Measurements from ENCODE around the gene FAM20C.

The FAM20C gene

GRCh38 chr7:211033-211714, 18.8 kb downstream of the FAM20C start:
- no peak for DNase-seq

DNA sequence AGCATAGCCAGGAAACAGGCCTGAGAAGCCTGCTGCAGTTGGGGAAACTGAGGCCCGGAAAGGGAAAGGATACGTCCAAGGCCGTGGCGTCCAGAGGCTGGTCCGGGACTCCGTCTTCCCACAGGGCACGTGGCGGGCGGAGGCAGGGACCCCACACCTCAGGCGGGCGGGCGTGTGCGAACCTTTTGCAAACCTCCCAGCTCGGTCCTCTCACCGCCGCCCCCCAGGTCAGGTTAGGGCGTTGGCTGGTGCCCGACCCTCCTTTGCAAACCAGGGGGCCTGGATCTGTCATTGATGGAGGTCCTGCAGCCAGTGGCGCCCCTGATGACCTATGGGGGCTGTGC, 19.3 kb downstream of the FAM20C start:
- DNase-seq, result no peak

GRCh38 chr7:212754-213153, 20.4 kb downstream of the FAM20C start:
- no peak for DNase-seq

GRCh38 chr7:213324-213993, 21.1 kb downstream of the FAM20C start:
- DNase-seq, result no peak

DNA sequence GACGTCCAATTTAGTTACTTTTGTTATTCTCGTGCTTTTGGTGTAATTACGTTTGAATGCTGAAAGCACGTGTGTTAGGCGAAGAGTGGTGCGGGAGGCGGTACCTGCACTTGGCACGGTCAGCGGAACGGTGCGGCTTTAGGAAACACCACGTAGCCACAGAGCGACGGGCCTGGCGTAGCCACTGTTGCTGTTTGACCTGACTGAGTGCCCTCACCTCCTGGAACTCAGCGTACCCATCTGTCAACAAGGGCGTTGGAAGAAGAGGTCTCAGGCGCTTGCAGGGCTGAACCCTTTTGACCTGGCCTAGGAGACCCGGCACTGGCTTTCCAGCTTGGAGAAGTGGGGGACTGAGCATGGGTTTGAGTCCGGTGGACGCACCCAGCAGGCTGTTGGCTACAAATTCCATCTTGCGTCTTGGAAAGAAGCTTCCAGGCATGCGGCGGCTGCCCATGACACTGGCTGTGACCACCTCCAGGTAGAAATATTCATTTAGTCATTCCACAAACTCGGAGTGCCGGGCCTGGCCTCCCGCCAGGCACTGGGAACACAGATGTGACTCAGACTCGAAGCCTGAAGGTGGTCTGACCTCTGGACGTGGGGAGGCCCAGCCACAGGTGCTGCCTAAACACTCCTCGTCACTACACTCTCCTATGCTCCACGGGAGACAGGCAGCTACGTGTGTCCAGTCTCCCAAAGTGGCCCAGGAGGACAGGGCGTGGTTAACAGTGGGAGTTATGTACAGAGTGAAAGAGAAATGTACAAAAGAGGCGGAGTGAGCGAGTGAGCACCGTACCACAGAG, 22.2 kb downstream of the FAM20C start:
- no peak for DNase-seq

DNA sequence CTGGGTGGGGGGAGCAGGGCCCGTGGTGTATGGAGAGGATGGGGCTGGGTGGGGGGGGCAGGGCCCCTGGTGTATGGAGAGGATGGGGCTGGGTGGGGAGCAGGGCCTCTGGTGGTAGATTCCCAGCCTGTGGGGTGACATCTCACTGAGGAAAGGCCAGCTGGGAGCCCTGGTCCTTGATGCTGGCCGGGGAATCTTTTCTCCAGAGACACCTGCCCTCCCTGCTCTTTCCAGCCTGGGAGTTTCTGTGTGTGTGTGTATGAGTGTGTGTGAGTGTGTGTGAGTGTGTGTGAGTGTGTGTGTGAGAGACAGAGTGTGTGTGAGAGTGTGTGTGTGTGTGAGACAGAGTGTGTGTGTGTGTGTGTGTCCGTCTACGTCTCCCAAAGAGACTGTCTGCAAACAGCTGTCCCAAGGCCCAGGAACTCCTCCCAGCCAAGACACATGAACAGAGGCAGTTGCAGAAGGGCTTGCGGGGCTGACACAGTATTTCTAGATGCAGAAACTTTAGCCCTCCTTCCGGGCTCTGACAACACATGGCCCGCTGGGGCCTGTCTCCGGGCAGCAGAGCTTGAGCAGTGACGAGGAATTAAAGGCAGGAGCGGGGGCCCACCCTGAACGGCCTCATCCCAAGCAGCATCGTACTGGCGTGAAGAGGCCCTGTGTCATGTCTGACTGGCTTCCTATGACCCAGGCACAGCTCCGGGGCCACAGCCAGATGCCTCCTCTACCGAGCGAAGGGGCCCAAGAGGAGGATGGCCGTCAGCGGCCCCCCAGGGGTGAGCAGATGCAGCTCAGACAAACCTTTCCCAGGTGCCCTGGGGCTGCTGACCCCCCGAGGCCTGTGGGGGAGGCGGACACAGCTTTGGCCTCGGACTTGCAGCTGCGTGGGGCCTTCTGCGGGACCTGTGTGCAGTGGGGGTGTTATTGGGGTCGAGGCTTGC, 24.3 kb downstream of the FAM20C start:
- DNase-seq, result no peak

GRCh38 chr7:217781-218180, 25.4 kb downstream of the FAM20C start:
- DNase-seq, result no peak

- no peak for DNase-seq
These were observed 25.9 kb downstream of the FAM20C start for GRCh38 chr7:218316-218715.

GRCh38 chr7:218896-219580, 26.7 kb downstream of the FAM20C start:
- no peak for DNase-seq

GRCh38 chr7:219581-220150, 27.3 kb downstream of the FAM20C start:
- DNase-seq, result no peak

GRCh38 chr7:220151-220841, 27.9 kb downstream of the FAM20C start:
- DNase-seq, result no peak

- DNase-seq, result no peak
These were observed 29.8 kb downstream of the FAM20C start for GRCh38 chr7:221978-222715.

- DNase-seq, result no peak
These were observed 30.3 kb downstream of the FAM20C start for GRCh38 chr7:222716-223041.

GRCh38 chr7:223118-223800, 30.9 kb downstream of the FAM20C start:
- no peak for DNase-seq

DNA sequence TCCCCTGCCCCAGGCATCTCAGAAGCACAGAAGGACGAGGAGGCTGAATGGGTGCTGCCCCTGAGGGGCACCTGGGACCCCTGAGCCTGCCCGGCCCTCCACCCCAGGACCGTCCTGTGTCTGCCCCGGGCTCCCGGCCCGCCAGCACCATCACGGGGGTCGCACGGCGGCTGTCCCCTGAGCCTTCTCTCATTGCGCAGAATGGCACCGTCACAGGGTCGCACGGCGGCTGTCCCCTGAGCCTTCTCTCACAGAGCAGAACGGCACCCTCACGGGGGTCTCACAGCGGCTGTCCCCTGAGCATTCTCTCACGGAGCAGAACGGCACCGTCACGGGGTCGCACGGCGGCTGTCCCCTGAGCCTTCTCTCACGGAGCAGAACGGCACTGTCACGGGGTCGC, 31.5 kb downstream of the FAM20C start:
- DNase-seq, result no peak

GRCh38 chr7:226281-226895, 34.0 kb downstream of the FAM20C start:
- DNase-seq, result no peak

GRCh38 chr7:227926-228325, 35.6 kb downstream of the FAM20C start:
- DNase-seq, result no peak

DNA sequence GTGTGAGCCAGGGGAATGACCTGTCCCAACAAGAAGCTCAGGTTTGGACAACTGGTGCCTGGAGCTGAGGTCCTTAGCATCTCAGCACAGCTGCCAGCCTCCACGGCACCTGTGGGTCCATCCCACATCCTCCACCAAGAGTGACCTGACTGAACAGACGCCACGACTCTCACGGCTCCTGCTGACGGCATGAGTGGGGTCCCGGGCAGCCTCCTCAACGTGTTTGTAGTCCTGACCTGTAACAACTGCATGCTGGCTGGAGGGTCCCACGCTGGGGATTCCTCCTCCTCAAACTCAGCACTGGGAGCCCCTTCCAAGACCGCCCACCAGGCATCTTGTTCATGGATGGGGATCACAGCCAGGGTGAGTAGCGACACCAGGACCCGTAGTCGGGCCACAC, 36.2 kb downstream of the FAM20C start:
- no peak for DNase-seq

GRCh38 chr7:229184-229964, 37.0 kb downstream of the FAM20C start:
- no peak for DNase-seq
